ENCODE measurements around the gene FMN2.

The FMN2 gene

GRCh38 chr1:240352769-240353168 is 261.1 kb downstream of the FMN2 start:
- Histone ChIP-seq H3K4me2 (ENCODE audit: low read depth, low read length, poor library complexity, severe bottlenecking) (no peak overlapping the region), H2AFZ (ENCODE audit: low read depth, low read length, severe bottlenecking) (no peak overlapping the region), H3K79me2 (ENCODE audit: insufficient read depth, low read length) (no peaks in the 10 kb centered on the region), H3F3A (ENCODE audit: insufficient read depth) (no peaks in the 10 kb centered on the region), H3K9me2 (replicated peaks; ENCODE audit: insufficient read depth, low read length) (no peaks in the 10 kb centered on the region), H3K27ac (ENCODE audit: low read depth, low read length) (no peak overlapping the region), H3K9me3 (ENCODE audit: insufficient read depth, low read length) (no peaks in the 10 kb centered on the region), H3K9ac (ENCODE audit: low read length) (no peak overlapping the region), H3K4me3 (ENCODE audit: insufficient read depth, low read length, poor library complexity, severe bottlenecking) (no peak overlapping the region), H4K20me1 (ENCODE audit: low read depth, low read length) (no peaks in the 10 kb centered on the region), H3K36me3 (ENCODE audit: low read length) (no peaks in the 10 kb centered on the region), H3K27me3 (ENCODE audit: low read length) (no peaks in the 10 kb centered on the region)
- no peak for TF ChIP-seq CTCF (IDR thresholded peaks at IDR 0.05; ENCODE audit: insufficient read depth, low read length, poor library complexity, severe bottlenecking)
- TF ChIP-seq EZH2phosphoT487 (conservative IDR thresholded peaks at IDR 0.05; ENCODE audit: low read length): no peak

- no peaks in the 10 kb centered on the region for H3F3A ChIP-seq (ENCODE audit: insufficient read depth)
- H3K27ac ChIP-seq (ENCODE audit: low read depth, low read length): no peak overlapping the region
- H2AFZ ChIP-seq (ENCODE audit: low read depth, low read length, severe bottlenecking): no peak overlapping the region
- no peaks in the 10 kb centered on the region for H3K27me3 ChIP-seq (ENCODE audit: low read length)
- H3K79me2 ChIP-seq (ENCODE audit: insufficient read depth, low read length): no peaks in the 10 kb centered on the region
- H3K9me2 ChIP-seq (replicated peaks; ENCODE audit: insufficient read depth, low read length): no peaks in the 10 kb centered on the region
- no peak overlapping the region for H3K4me2 ChIP-seq (ENCODE audit: low read depth, low read length, poor library complexity, severe bottlenecking)
- H3K36me3 ChIP-seq (ENCODE audit: low read length): no peaks in the 10 kb centered on the region
- H4K20me1 ChIP-seq (ENCODE audit: low read depth, low read length): no peaks in the 10 kb centered on the region
- H3K9me3 ChIP-seq (ENCODE audit: insufficient read depth, low read length): no peaks in the 10 kb centered on the region
- TF ChIP-seq CTCF (IDR thresholded peaks at IDR 0.05; ENCODE audit: insufficient read depth, low read length, poor library complexity, severe bottlenecking) (no peak), EZH2phosphoT487 (conservative IDR thresholded peaks at IDR 0.05; ENCODE audit: low read length) (no peak)
- no peak overlapping the region for H3K9ac ChIP-seq (ENCODE audit: low read length)
- no peak overlapping the region for H3K4me3 ChIP-seq (ENCODE audit: insufficient read depth, low read length, poor library complexity, severe bottlenecking)
These were observed 264.9 kb downstream of the FMN2 start for GRCh38 chr1:240356568-240356967.

- no peak overlapping the region for H3K4me3 ChIP-seq (ENCODE audit: insufficient read depth, low read length, poor library complexity, severe bottlenecking)
- H3K79me2 ChIP-seq (ENCODE audit: insufficient read depth, low read length): no peaks in the 10 kb centered on the region
- H3K9ac ChIP-seq (ENCODE audit: low read length): no peak overlapping the region
- H3K27me3 ChIP-seq (ENCODE audit: low read length): no peaks in the 10 kb centered on the region
- no peak overlapping the region for H3K27ac ChIP-seq (ENCODE audit: low read depth, low read length)
- no peak overlapping the region for H3K4me2 ChIP-seq (ENCODE audit: low read depth, low read length, poor library complexity, severe bottlenecking)
- H3K9me3 ChIP-seq (ENCODE audit: insufficient read depth, low read length): no peaks in the 10 kb centered on the region
- no peak overlapping the region for H2AFZ ChIP-seq (ENCODE audit: low read depth, low read length, severe bottlenecking)
- H3F3A ChIP-seq (ENCODE audit: insufficient read depth): no peaks in the 10 kb centered on the region
- H4K20me1 ChIP-seq (ENCODE audit: low read depth, low read length): no peaks in the 10 kb centered on the region
- no peak for TF ChIP-seq CTCF (IDR thresholded peaks at IDR 0.05; ENCODE audit: insufficient read depth, low read length, poor library complexity, severe bottlenecking)
- no peaks in the 10 kb centered on the region for H3K9me2 ChIP-seq (replicated peaks; ENCODE audit: insufficient read depth, low read length)
- H3K36me3 ChIP-seq (ENCODE audit: low read length): no peaks in the 10 kb centered on the region
These were observed 270.4 kb downstream of the FMN2 start for GRCh38 chr1:240362046-240362445.

GRCh38 chr1:240362826-240363225 is 271.1 kb downstream of the FMN2 start:
- no peaks in the 10 kb centered on the region for H3K27me3 ChIP-seq (ENCODE audit: low read length)
- no peak overlapping the region for H3K9ac ChIP-seq (ENCODE audit: low read length)
- H4K20me1 ChIP-seq (ENCODE audit: low read depth, low read length): no peaks in the 10 kb centered on the region
- H3K36me3 ChIP-seq (ENCODE audit: low read length): no peaks in the 10 kb centered on the region
- H3K4me2 ChIP-seq (ENCODE audit: low read depth, low read length, poor library complexity, severe bottlenecking): no peak overlapping the region
- no peaks in the 10 kb centered on the region for H3K9me3 ChIP-seq (ENCODE audit: insufficient read depth, low read length)
- H3K79me2 ChIP-seq (ENCODE audit: insufficient read depth, low read length): no peaks in the 10 kb centered on the region
- H3K9me2 ChIP-seq (replicated peaks; ENCODE audit: insufficient read depth, low read length): no peaks in the 10 kb centered on the region
- no peak overlapping the region for H3K4me3 ChIP-seq (ENCODE audit: insufficient read depth, low read length, poor library complexity, severe bottlenecking)
- no peaks in the 10 kb centered on the region for H3F3A ChIP-seq (ENCODE audit: insufficient read depth)
- H3K27ac ChIP-seq (ENCODE audit: low read depth, low read length): no peak overlapping the region
- H2AFZ ChIP-seq (ENCODE audit: low read depth, low read length, severe bottlenecking): no peak overlapping the region
- no peak for TF ChIP-seq CTCF (IDR thresholded peaks at IDR 0.05; ENCODE audit: insufficient read depth, low read length, poor library complexity, severe bottlenecking)
- TF ChIP-seq EZH2phosphoT487 (conservative IDR thresholded peaks at IDR 0.05; ENCODE audit: low read length): no peak

Measured in SU-DHL-6 (cell line).